H1 (cell line): ENCODE results near the gene ZXDC. TPM values are rescaled to one million over a fixed set of nuclear protein-coding genes. Genes with fewer than 3 reads are reported as not detected.

Experiments used
- CTCF ChIA-PET: fragments of 300-600 bp; sonication (Branson Sonifier 250); formaldehyde crosslinking; loops from one replicate; lab custom pipeline; 2021; ENCODE audit not compliant: partially characterized antibody; lab: Charles Lee
- POLR2A ChIA-PET: fragments of 300-600 bp; sonication (Branson Sonifier 250); formaldehyde crosslinking; loops from one replicate; lab custom pipeline; 2021; ENCODE audit warnings: inconsistent platforms; ENCODE audit not compliant: partially characterized antibody; lab: Charles Lee
- DNase-seq, 2 experiments: peaks; one replicate each; pipeline versions ENCODE4 v3.0.0 to v3.0.0-alpha.2; 2010 to 2022; ENCODE audit warnings: low spot score in 2 of 2, low read depth in 1 of 2, mixed read lengths in 1 of 2
- FAIRE-seq: peaks from 2 replicates; lab custom pipeline; 2011; peaks lifted over from hg19 to GRCh38; lab: Jason Lieb, UNC
- H2AFZ ChIP-seq: 2 replicates; pipeline ENCODE4 v1.8.1; 2012; ENCODE audit warnings: low read length, inconsistent platforms
- H2AK5ac ChIP-seq: 2 replicates; pipeline ENCODE4 v1.6.1; 2013; ENCODE audit warnings: low read depth, low read length
- H2BK120ac ChIP-seq: replicated peaks from 2 replicates; pipeline ENCODE3; 2013; ENCODE audit warnings: low read depth, low read length, inconsistent platforms
- H2BK12ac ChIP-seq: 2 replicates; pipeline ENCODE4 v1.6.1; 2013; ENCODE audit warnings: low read depth, low read length
- H2BK15ac ChIP-seq: 2 replicates; pipeline ENCODE4 v1.6.1; 2013; ENCODE audit warnings: low read length
- H2BK20ac ChIP-seq: 2 replicates; pipeline ENCODE4 v1.6.1; 2013; ENCODE audit warnings: low read length
- H2BK5ac ChIP-seq: 2 replicates; pipeline ENCODE4 v1.6.1; 2013; ENCODE audit warnings: low read depth, low read length
- H3K14ac ChIP-seq: 2 replicates; pipeline ENCODE4 v1.6.1; 2013; ENCODE audit warnings: inconsistent platforms; ENCODE audit not compliant: insufficient read length
- H3K18ac ChIP-seq: 2 replicates; pipeline ENCODE4 v1.6.1; 2013; ENCODE audit warnings: low read length; ENCODE audit errors: extremely low read depth
- H3K23ac ChIP-seq: 2 replicates; pipeline ENCODE4 v1.6.1; 2013; ENCODE audit warnings: inconsistent platforms; ENCODE audit not compliant: insufficient read length
- H3K23me2 ChIP-seq: 2 replicates; pipeline ENCODE4 v1.6.1; 2013; ENCODE audit warnings: low read depth, low read length
- H3K27ac ChIP-seq: 2 replicates; pipeline ENCODE4 v1.6.1; 2011; ENCODE audit warnings: low read depth, low read length, inconsistent platforms
- H3K27me3 ChIP-seq, 4 experiments: replicated peaks in 1 of 4; 1 replicate in 1 of 4; 2 replicates in 3 of 4; pipeline versions ENCODE4 v1.6.1 to v1.8.1; 2011 to 2013; ENCODE audit warnings: low read length in 3 of 4, mild to moderate bottlenecking in 3 of 4, inconsistent platforms in 2 of 4, mixed read lengths in 2 of 4, moderate library complexity in 1 of 4; ENCODE audit not compliant: control insufficient read depth in 3 of 4, insufficient read depth in 3 of 4; ENCODE audit errors: extremely low read depth in 1 of 4
- H3K36me3 ChIP-seq, 4 experiments: 2 replicates each; pipeline versions ENCODE4 v1.6.1 to v1.8.1; 2011 to 2013; ENCODE audit warnings: mild to moderate bottlenecking in 4 of 4, low read length in 3 of 4, moderate library complexity in 2 of 4, control low read depth in 1 of 4, inconsistent platforms in 1 of 4; ENCODE audit not compliant: insufficient read depth in 4 of 4, control insufficient read depth in 2 of 4
- H3K4ac ChIP-seq: replicated peaks from 2 replicates; pipeline ENCODE3; 2013; ENCODE audit warnings: low read length, low read depth, mixed read lengths, inconsistent platforms; ENCODE audit not compliant: insufficient read length
- H3K4me1 ChIP-seq, 4 experiments: replicated peaks in 1 of 4; 1 replicate in 1 of 4; 2 replicates in 3 of 4; pipeline versions ENCODE4 v1.6.1 to v1.8.1; 2011 to 2013; ENCODE audit warnings: low read length in 3 of 4, inconsistent platforms in 2 of 4, mixed read lengths in 1 of 4; ENCODE audit not compliant: insufficient read depth in 4 of 4, control insufficient read depth in 3 of 4
- H3K4me2 ChIP-seq, 2 experiments: 2 replicates each; pipeline versions ENCODE4 v1.6.1 to v1.8.1; 2011 to 2013; ENCODE audit warnings: low read depth in 2 of 2, low read length in 2 of 2, control low read depth in 1 of 2, inconsistent platforms in 1 of 2, mild to moderate bottlenecking in 1 of 2; ENCODE audit not compliant: insufficient read depth in 1 of 2
- H3K4me3 ChIP-seq, 4 experiments: fragments of 200-600, 300-600 bp in 1 of 4; sonication (generic), shearing (Covaris generic), sonication (Bioruptor Twin) in 1 of 4; 2 replicates each; pipeline versions ENCODE4 v1.5.1 to v1.8.1; 2011 to 2016; ENCODE audit warnings: low read length in 4 of 4, low read depth in 3 of 4, control low read depth in 2 of 4, inconsistent platforms in 2 of 4, mild to moderate bottlenecking in 2 of 4, mixed read lengths in 1 of 4, moderate library complexity in 1 of 4; ENCODE audit not compliant: insufficient read depth in 2 of 4; ENCODE audit errors: extremely low read depth in 1 of 4
- H3K56ac ChIP-seq: replicated peaks from 2 replicates; pipeline ENCODE3; 2013; ENCODE audit warnings: low read depth, mild to moderate bottlenecking, mixed read lengths, low read length, inconsistent platforms; ENCODE audit not compliant: insufficient read length
- H3K79me1 ChIP-seq: 2 replicates; pipeline ENCODE4 v1.6.1; 2013; ENCODE audit warnings: low read depth, low read length, control low read depth
- H3K79me2 ChIP-seq, 2 experiments: 2 replicates each; pipeline versions ENCODE4 v1.6.1 to v1.8.1; 2012 to 2013; ENCODE audit warnings: low read length in 2 of 2, mild to moderate bottlenecking in 2 of 2, inconsistent platforms in 1 of 2; ENCODE audit not compliant: insufficient read depth in 2 of 2, control insufficient read depth in 1 of 2
- H3K9ac ChIP-seq, 4 experiments: replicated peaks in 1 of 4; 1 replicate in 1 of 4; 2 replicates in 3 of 4; pipeline versions ENCODE4 v1.6.1 to v1.8.1; 2011 to 2013; ENCODE audit warnings: low read depth in 3 of 4, low read length in 3 of 4, control low read depth in 2 of 4, mild to moderate bottlenecking in 2 of 4, moderate library complexity in 2 of 4, inconsistent platforms in 1 of 4; ENCODE audit errors: extremely low read depth in 1 of 4
- H3K9me3 ChIP-seq, 2 experiments: 2 replicates each; pipeline versions ENCODE4 v1.6.1 to v1.8.1; 2012 to 2013; ENCODE audit warnings: mild to moderate bottlenecking in 2 of 2, moderate library complexity in 2 of 2, control low read depth in 1 of 2, inconsistent platforms in 1 of 2, low read depth in 1 of 2, low read length in 1 of 2, mixed read lengths in 1 of 2; ENCODE audit not compliant: insufficient read depth in 2 of 2
- H4K20me1 ChIP-seq, 2 experiments: replicated peaks in 1 of 2; 2 replicates each; pipeline versions ENCODE3 to v1.8.1; 2011 to 2013; ENCODE audit warnings: inconsistent platforms in 2 of 2, low read length in 2 of 2, mild to moderate bottlenecking in 1 of 2; ENCODE audit not compliant: insufficient read depth in 2 of 2, control insufficient read depth in 1 of 2
- H4K5ac ChIP-seq: 2 replicates; pipeline ENCODE4 v1.6.1; 2013; ENCODE audit warnings: low read length, low read depth, mixed read lengths, inconsistent platforms; ENCODE audit not compliant: insufficient read length
- H4K8ac ChIP-seq: 2 replicates; pipeline ENCODE4 v1.8.0; 2013; ENCODE audit warnings: mild to moderate bottlenecking, moderate library complexity, low read length, inconsistent platforms; ENCODE audit not compliant: insufficient read depth; ENCODE audit errors: extremely low read depth
- H4K91ac ChIP-seq: replicated peaks from 2 replicates; pipeline ENCODE3; 2013; ENCODE audit warnings: low read length, mixed read lengths, inconsistent platforms; ENCODE audit not compliant: insufficient read length
- ATF2 ChIP-seq: IDR thresholded peaks from 2 replicates; pipeline ENCODE4 v1.6.1; 2012; ENCODE audit warnings: low read length, inconsistent platforms
- EGR1 ChIP-seq: IDR thresholded peaks from 2 replicates; pipeline ENCODE4 v1.6.1; 2011; ENCODE audit warnings: low read depth, low read length, borderline replicate concordance
- MAX ChIP-seq: IDR thresholded peaks from 2 replicates; pipeline ENCODE4 v1.6.1; 2012; ENCODE audit warnings: inconsistent platforms
- RBBP5 ChIP-seq: IDR thresholded peaks from 2 replicates; pipeline ENCODE4 v1.7.1; 2012; ENCODE audit warnings: low read depth, mild to moderate bottlenecking, inconsistent platforms, low read length, moderate library complexity, borderline replicate concordance
- SUZ12 ChIP-seq: fragments of 200-600 bp; sonication (generic); IDR thresholded peaks from 2 replicates; pipeline ENCODE4 v1.6.1; 2012; ENCODE audit warnings: mild to moderate bottlenecking, inconsistent platforms, low read length, moderate library complexity, mixed read lengths
- TAF7 ChIP-seq: optimal IDR thresholded peaks from 2 replicates; pipeline ENCODE3; 2011; ENCODE audit warnings: low read depth, mild to moderate bottlenecking, inconsistent platforms, low read length, moderate library complexity, borderline replicate concordance
- TBP ChIP-seq: IDR thresholded peaks from 2 replicates; pipeline ENCODE4 v1.6.1; 2011; ENCODE audit warnings: low read depth, low read length, improper control_type of control experiment
- WGBS, 2 experiments: shearing (Covaris generic) in 1 of 2; methylation state at CpG; one replicate each; pipeline versions ENCODE4 v1.1.6 to v1.1.7; 2013 to 2015; ENCODE audit warnings: low lambda C conversion rate in 2 of 2, mixed read lengths in 2 of 2, inconsistent platforms in 1 of 2, low coverage in 1 of 2, missing lambda C conversion rate in 1 of 2; ENCODE audit not compliant: insufficient replicate concordance in 2 of 2, insufficient coverage in 1 of 2, insufficient read length in 1 of 2; ENCODE audit errors: extremely low coverage in 1 of 2, missing lambda C conversion rate in 1 of 2; 5-methylcytosine and 5-hydroxymethylcytosine counted together
- polyA plus RNA-seq, 7 experiments: library from polyadenylated mRNA; depleted of rRNA in 3 of 7; stranded (reverse) in 5 of 7; unstranded in 2 of 7; fragments of >200 nt in 5 of 7; fragments of 200-250 nt in 2 of 7; gene quantifications; 1 replicate in 5 of 7; 2 replicates in 1 of 7; 4 replicates in 1 of 7; pipeline versions ENCODE4 v1.2.1 to v1.2.3, GENCODE V29; 2011 to 2013; ENCODE audit warnings: missing spikeins in 2 of 7, mixed read lengths in 2 of 7
- total RNA-seq: library from RNA; stranded (reverse); fragmentation: NEBNext Ultra II Directional; extraction: Animal tissue kit (Norgen Biotek cat#: 25700); gene quantifications from 2 replicates; pipeline ENCODE4 v1.2.1, GENCODE V29; 2021

Gene ZXDC
- total and polyA plus RNA-seq, 2 of the 8 experiments (the other 6 are each of a cell fraction or from before 2014, with no cell fraction given), result 12.7 to 24.3 TPM

- Histone ChIP-seq H3K18ac (no peak overlapping the region), H4K8ac (no peak overlapping the region), H3K4me1 (peaks cover 0 to 22% (median 9%) of the 10 kb centered on the region in 4 experiments; a peak in 6 of 7 replicates), H3K9me3 (no peaks in the 10 kb centered on the region), H3K4me3 (no peak overlapping the region), H3K9ac (no peak overlapping the region), H3K4me2 (no peak overlapping the region), H2BK15ac (peak overlapping the region; percentile 46; the same call in 1 of the 2 replicates), H3K4ac (no peak overlapping the region), H2AK5ac (peak overlapping the region; percentile 75; the same call in 1 of the 2 replicates), H2BK12ac (peak overlapping the region; percentile 98; the same call in 1 of the 2 replicates), H3K56ac (no peak overlapping the region), H2AFZ (no peak overlapping the region), H4K20me1 (no peaks in the 10 kb centered on the region), H4K5ac (no peak overlapping the region), H3K79me2 (no peaks in the 10 kb centered on the region), H3K36me3 (no peaks in the 10 kb centered on the region), H3K79me1 (no peaks in the 10 kb centered on the region), H2BK5ac (peak overlapping the region; percentile 35; the same call in 1 of the 2 replicates), H3K23me2 (no peaks in the 10 kb centered on the region), H2BK20ac (0 out of 2 replicates have a peak overlapping the region, but pooled peaks have one; percentile 61), H4K91ac (peak overlapping the region; percentile 52), H3K27ac (no peak overlapping the region), H3K23ac (no peak overlapping the region), H3K27me3 (no peaks in the 10 kb centered on the region), H3K14ac (no peak overlapping the region), H2BK120ac (no peak overlapping the region)
- FAIRE-seq (no peak), DNase-seq (no peak)
- CTCF ChIA-PET, result interaction anchor here (0.6 to 1.4 kb wide), 2 partner anchors 16 to 802 kb away, joined by 3 to 4 read pairs; no protein-coding TSS in a partner anchor
- 89% methylated on average over 15 of the region's 15 CpGs; no CpG with 5 or more reads in 1 of the 2 experiments for WGBS, 2 experiments
- POLR2A ChIA-PET, result interaction anchor here (1.4 to 1.7 kb wide), 2 partner anchors 10 to 11 kb away, joined by 4 read pairs; no protein-coding TSS in a partner anchor
- no peak for TF ChIP-seq TAF7
- no peak for TF ChIP-seq EGR1
- TF ChIP-seq TBP, result no peak
- TF ChIP-seq ATF2, result no peak
- TF ChIP-seq MAX, result no peak
- TF ChIP-seq SUZ12, result no peak
- no peak for TF ChIP-seq RBBP5
These were observed 7.0 kb upstream of the ZXDC start for GRCh38 chr3:126482503-126483255.
